Fibroblast of mammary gland (primary cell): ENCODE data around the gene TMEM115.
A peak's percentile ranks its signal among the peaks of the same experiment; 100 is the strongest.

Source experiments
- DNase-seq: peaks from one replicate; pipeline ENCODE4 v3.0.0-alpha.2; 2010; ENCODE audit warnings: low read depth
- H3K4me3 ChIP-seq: 2 replicates; pipeline ENCODE4 v1.5.1; 2011; ENCODE audit warnings: low read depth, mild to moderate bottlenecking, low read length, moderate library complexity; ENCODE audit not compliant: control insufficient read depth
- CTCF ChIP-seq: conservative IDR thresholded peaks from 2 replicates; pipeline ENCODE4 v1.5.1; 2011; ENCODE audit warnings: low read depth, low read length, inconsistent platforms; ENCODE audit not compliant: control insufficient read depth, insufficient read depth

The TMEM115 gene

GRCh38 chr3:50388016-50388719 lies 28.8 kb upstream of the TMEM115 start:
- TF ChIP-seq CTCF: peak; percentile 3
- H3K4me3 ChIP-seq: no peak overlapping the region

GRCh38 chr3:50385754-50386153 lies 26.4 kb upstream of the TMEM115 start:
- H3K4me3 ChIP-seq: no peak overlapping the region
- no peak for DNase-seq
- no peak for TF ChIP-seq CTCF

More at GRCh38 chr3:50388016-50388719, 28.8 kb upstream of the TMEM115 start:
- DNase-seq: no peak

GRCh38 chr3:50383750-50384149 lies 24.4 kb upstream of the TMEM115 start:
- H3K4me3 ChIP-seq: no peak overlapping the region
- no peak for DNase-seq
- no peak for TF ChIP-seq CTCF

GRCh38 chr3:50382722-50383121 lies 23.4 kb upstream of the TMEM115 start:
- DNase-seq: no peak
- no peak for TF ChIP-seq CTCF
- H3K4me3 ChIP-seq: no peak overlapping the region

GRCh38 chr3:50381383-50381782 lies 22.1 kb upstream of the TMEM115 start:
- DNase-seq: no peak
- no peak overlapping the region for H3K4me3 ChIP-seq
- TF ChIP-seq CTCF: no peak

- no peak for DNase-seq
- TF ChIP-seq CTCF: no peak
- H3K4me3 ChIP-seq: no peak overlapping the region
Observed at GRCh38 chr3:50380405-50381085, 21.2 kb upstream of the TMEM115 start.

- H3K4me3 ChIP-seq: no peak overlapping the region
- TF ChIP-seq CTCF: no peak
- no peak for DNase-seq
Observed at GRCh38 chr3:50378757-50379156, 19.4 kb upstream of the TMEM115 start.
